ENCODE measurements around the gene SNUPN.
A peak's percentile ranks its signal among the peaks of the same experiment; 100 is the strongest.

SNUPN gene

GRCh38 chr15:75606711-75607699 lies 18.5 kb downstream of the SNUPN start:
- H3K4me2 ChIP-seq, result peak overlapping the region; percentile 38
- H3K27me3 ChIP-seq, result no peaks in the 10 kb centered on the region
- peaks cover 13% of the 10 kb centered on the region; the same call in 1 of the 2 replicates for H4K20me1 ChIP-seq
- no peak overlapping the region for H3K4me3 ChIP-seq
- H3K27ac ChIP-seq, result peak overlapping the region; percentile 10; the same call in 1 of the 2 replicates
- peaks cover 94% of the 10 kb centered on the region for H3K36me3 ChIP-seq
- H3K9me3 ChIP-seq, result no peaks in the 10 kb centered on the region
- H3K4me1 ChIP-seq, result peaks cover 27% of the 10 kb centered on the region
- H3K9ac ChIP-seq, result no peak overlapping the region
- no peak for TF ChIP-seq Cebpa-rat (IDR thresholded peaks at IDR 0.05)

- H3K36me3 ChIP-seq, result peaks cover 94% of the 10 kb centered on the region
- peaks cover 27% of the 10 kb centered on the region for H3K4me1 ChIP-seq
- H3K27ac ChIP-seq, result no peak overlapping the region
- peak overlapping the region; percentile 38; the same call in 1 of the 2 replicates for H3K4me2 ChIP-seq
- no peak for TF ChIP-seq Cebpa-rat (IDR thresholded peaks at IDR 0.05)
- H3K9me3 ChIP-seq, result no peaks in the 10 kb centered on the region
- peaks cover 13% of the 10 kb centered on the region; the same call in 1 of the 2 replicates for H4K20me1 ChIP-seq
- no peaks in the 10 kb centered on the region for H3K27me3 ChIP-seq
- H3K9ac ChIP-seq, result no peak overlapping the region
- H3K4me3 ChIP-seq, result no peak overlapping the region
Measured at GRCh38 chr15:75606026-75606425, 19.5 kb downstream of the SNUPN start.

DNA sequence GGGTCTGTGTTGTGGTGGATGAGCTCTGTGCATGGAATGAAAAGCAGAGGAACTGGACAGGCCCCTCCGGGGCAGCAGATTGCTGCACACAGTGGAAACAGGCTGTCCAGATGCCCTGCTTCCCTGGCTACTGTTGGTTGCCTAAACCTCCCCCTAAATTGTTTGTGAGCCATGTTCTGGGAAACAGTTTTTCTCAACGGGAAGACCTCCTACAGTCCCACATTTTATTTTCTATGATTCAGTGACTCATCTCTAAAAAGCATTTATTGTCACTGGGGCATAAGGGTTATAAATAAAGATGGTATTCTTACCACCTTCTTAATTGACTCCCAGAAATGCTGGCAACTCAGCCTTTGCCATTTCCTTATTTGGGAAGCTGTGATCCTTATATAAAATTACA lies 26.1 kb downstream of the SNUPN start:
- H3K27me3 ChIP-seq, result no peaks in the 10 kb centered on the region
- no peak overlapping the region for H3K9ac ChIP-seq
- H3K4me2 ChIP-seq, result no peak overlapping the region
- no peak for TF ChIP-seq Cebpa-rat (IDR thresholded peaks at IDR 0.05)
- no peaks in the 10 kb centered on the region for H3K9me3 ChIP-seq
- H4K20me1 ChIP-seq, result peaks cover 6% of the 10 kb centered on the region; the same call in 1 of the 2 replicates
- H3K27ac ChIP-seq, result no peak overlapping the region
- no peak overlapping the region for H3K4me3 ChIP-seq
- peaks cover 96% of the 10 kb centered on the region for H3K36me3 ChIP-seq
- peaks cover 16% of the 10 kb centered on the region for H3K4me1 ChIP-seq

- Histone ChIP-seq H3K9ac (no peak overlapping the region), H3K36me3 (peaks cover 96% of the 10 kb centered on the region)
Measured at GRCh38 chr15:75598361-75598760, 27.2 kb downstream of the SNUPN start.

DNA sequence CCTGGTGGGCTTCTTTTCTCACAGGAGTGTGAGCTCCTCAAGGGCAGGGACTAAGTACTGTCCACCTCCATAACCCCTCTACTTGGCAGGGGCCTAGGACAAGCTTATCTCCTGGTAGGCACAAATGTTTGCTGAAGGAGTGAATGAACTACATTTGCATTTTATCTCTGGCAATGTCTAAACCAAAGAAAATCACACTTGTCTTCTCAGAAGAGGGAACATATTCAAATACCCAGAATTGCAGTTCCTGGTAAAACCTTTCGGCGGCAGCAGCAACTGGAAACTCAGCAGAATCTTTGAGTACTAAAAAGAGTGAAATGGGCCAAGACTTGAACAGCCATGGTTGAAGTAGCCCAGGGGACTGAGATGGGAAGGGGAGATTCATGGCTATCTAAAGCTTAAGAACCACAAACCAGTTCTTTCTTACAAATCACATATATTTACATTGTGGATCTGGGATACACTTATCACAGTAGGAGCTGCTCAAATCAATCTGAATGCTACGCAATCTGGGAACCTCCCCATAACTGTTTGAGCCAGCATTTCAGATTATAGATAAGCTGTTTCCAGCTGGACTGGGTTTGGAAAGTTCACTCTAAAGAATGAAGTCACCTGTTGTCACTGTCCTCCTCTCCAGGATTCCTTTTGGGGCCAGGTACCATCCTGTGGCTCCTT lies 27.7 kb downstream of the SNUPN start:
- Histone ChIP-seq H3K9me3 (no peaks in the 10 kb centered on the region), H3K4me2 (peak overlapping the region; percentile 7; the same call in 1 of the 2 replicates), H3K4me3 (no peak overlapping the region), H3K27me3 (no peaks in the 10 kb centered on the region), H4K20me1 (peaks cover 6% of the 10 kb centered on the region; the same call in 1 of the 2 replicates), H3K4me1 (peaks cover 16% of the 10 kb centered on the region), H3K36me3 (peaks cover 100% of the 10 kb centered on the region), H3K9ac (no peak overlapping the region), H3K27ac (no peak overlapping the region)
- TF ChIP-seq Cebpa-rat (IDR thresholded peaks at IDR 0.05), result no peak

More at GRCh38 chr15:75598361-75598760, 27.2 kb downstream of the SNUPN start:
- TF ChIP-seq Cebpa-rat (IDR thresholded peaks at IDR 0.05), result no peak
- Histone ChIP-seq H4K20me1 (peaks cover 6% of the 10 kb centered on the region; the same call in 1 of the 2 replicates), H3K4me2 (peak overlapping the region; percentile 7; the same call in 1 of the 2 replicates), H3K4me1 (peaks cover 16% of the 10 kb centered on the region), H3K27me3 (no peaks in the 10 kb centered on the region), H3K27ac (no peak overlapping the region), H3K4me3 (no peak overlapping the region), H3K9me3 (no peaks in the 10 kb centered on the region)

- Histone ChIP-seq H4K20me1 (peaks cover 11% of the 10 kb centered on the region; the same call in 1 of the 2 replicates), H3K4me2 (peak overlapping the region; percentile 7; the same call in 1 of the 2 replicates), H3K27me3 (no peaks in the 10 kb centered on the region), H3K4me1 (peaks cover 16% of the 10 kb centered on the region), H3K4me3 (no peak overlapping the region), H3K9me3 (no peaks in the 10 kb centered on the region), H3K36me3 (peaks cover 100% of the 10 kb centered on the region), H3K27ac (no peak overlapping the region), H3K9ac (no peak overlapping the region)
- no peak for TF ChIP-seq Cebpa-rat (IDR thresholded peaks at IDR 0.05)
Measured at GRCh38 chr15:75596703-75597345, 28.7 kb downstream of the SNUPN start.

DNA sequence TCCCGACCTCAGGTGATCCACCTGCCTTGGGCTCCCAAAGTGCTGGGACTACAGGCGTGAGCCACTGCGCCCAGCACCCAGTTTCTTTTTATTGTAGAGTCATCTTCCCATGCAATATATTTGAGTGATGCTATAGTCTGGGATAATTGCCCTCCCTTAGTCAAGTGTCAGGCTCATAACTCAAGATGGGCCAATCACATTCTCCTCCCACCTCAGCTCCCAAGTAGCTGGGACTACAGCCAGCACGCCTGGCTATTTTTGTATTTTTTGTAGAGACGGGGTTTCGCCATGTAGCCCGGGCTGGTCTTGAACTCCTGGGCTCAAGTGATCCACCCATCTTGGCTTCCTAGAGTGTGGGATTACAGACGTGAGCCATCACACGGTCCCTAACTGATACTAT lies 31.2 kb downstream of the SNUPN start:
- Histone ChIP-seq H3K4me1 (peaks cover 16% of the 10 kb centered on the region), H4K20me1 (peaks cover 13% of the 10 kb centered on the region; the same call in 1 of the 2 replicates), H3K9ac (no peak overlapping the region), H3K27me3 (no peaks in the 10 kb centered on the region), H3K4me3 (no peak overlapping the region), H3K27ac (no peak overlapping the region), H3K9me3 (no peaks in the 10 kb centered on the region), H3K4me2 (no peak overlapping the region), H3K36me3 (peaks cover 99% of the 10 kb centered on the region)
- no peak for TF ChIP-seq Cebpa-rat (IDR thresholded peaks at IDR 0.05)

DNA sequence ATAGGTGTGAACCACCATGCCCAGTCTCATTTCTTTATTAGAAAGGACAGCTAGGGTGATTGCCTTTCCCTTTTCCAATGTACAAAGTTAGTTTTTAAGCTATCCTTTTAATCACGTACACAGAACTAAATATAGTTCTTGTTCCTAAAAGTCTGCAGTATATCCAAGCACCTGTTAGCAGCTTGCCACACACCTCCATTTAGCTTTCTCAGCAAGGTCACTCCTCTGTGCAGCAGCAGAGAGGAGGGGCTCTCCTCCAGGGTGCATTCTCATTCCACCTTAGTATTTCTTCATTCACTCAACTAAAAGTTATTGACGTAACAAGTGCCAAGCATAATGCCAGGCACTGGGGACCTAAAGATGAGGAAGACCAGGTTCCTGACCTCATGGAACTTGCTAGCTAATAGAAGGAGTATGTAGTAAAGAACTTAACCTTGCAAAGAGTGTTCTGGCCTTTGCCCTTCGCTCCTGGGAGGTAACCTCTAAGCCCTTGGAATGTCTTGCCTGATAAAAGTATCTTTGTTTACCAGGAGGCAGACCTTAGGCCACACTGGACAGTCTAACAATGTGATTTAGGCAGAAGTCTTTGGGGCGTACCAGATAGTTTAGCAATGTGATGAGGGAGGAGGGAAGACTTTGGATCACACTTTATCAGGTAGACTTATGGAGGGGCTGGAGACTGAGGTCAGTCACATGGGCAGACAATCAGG lies 33.7 kb downstream of the SNUPN start:
- H3K27ac ChIP-seq, result no peak overlapping the region
- H3K9ac ChIP-seq, result no peak overlapping the region
- no peaks in the 10 kb centered on the region for H3K27me3 ChIP-seq
- no peak for TF ChIP-seq Cebpa-rat (IDR thresholded peaks at IDR 0.05)
- no peak overlapping the region for H3K4me2 ChIP-seq
- H3K36me3 ChIP-seq, result peaks cover 87% of the 10 kb centered on the region
- H4K20me1 ChIP-seq, result peaks cover 8% of the 10 kb centered on the region; the same call in 1 of the 2 replicates
- H3K9me3 ChIP-seq, result no peaks in the 10 kb centered on the region
- no peaks in the 10 kb centered on the region for H3K4me1 ChIP-seq
- H3K4me3 ChIP-seq, result no peak overlapping the region

DNA sequence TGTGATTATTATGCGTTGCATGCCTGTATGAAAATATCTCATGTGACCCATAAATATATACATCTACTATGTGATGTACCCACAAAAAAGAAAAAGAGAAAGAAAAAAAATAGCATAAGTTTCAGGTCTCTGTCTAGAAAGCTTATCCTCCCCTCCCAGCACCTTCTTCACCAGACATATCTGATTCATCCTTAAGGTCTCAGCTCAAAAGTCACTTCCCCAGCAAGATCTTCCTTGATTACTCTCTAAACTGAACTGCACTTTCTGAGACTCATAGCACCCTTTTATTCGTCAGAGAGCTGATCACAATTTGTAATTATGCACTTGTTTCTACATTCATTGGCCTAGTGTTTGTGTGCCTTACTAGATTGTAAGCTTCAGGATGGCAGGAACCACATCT lies 35.3 kb downstream of the SNUPN start:
- H3K36me3 ChIP-seq, result peaks cover 85% of the 10 kb centered on the region

More for the DNA sequence above, 35.3 kb downstream of the SNUPN start:
- H3K27me3 ChIP-seq, result no peaks in the 10 kb centered on the region
- H3K9ac ChIP-seq, result no peak overlapping the region
- H3K4me1 ChIP-seq, result no peaks in the 10 kb centered on the region
- H3K9me3 ChIP-seq, result no peaks in the 10 kb centered on the region
- peaks cover 8% of the 10 kb centered on the region; the same call in 1 of the 2 replicates for H4K20me1 ChIP-seq
- H3K4me3 ChIP-seq, result no peak overlapping the region
- TF ChIP-seq Cebpa-rat (IDR thresholded peaks at IDR 0.05), result no peak
- no peak overlapping the region for H3K27ac ChIP-seq
- no peak overlapping the region for H3K4me2 ChIP-seq
